HG02885 (cell line): ENCODE data around the gene SLC35D2.

ENCODE experiments used
- ATAC-seq: cut with Tn5 transposase; IDR thresholded peaks from one replicate; pipeline ENCODE4 v1.9.1; 2021; ENCODE audit warnings: mild to moderate bottlenecking; ENCODE audit not compliant: unreplicated experiment, poor library complexity

SLC35D2 gene

DNA sequence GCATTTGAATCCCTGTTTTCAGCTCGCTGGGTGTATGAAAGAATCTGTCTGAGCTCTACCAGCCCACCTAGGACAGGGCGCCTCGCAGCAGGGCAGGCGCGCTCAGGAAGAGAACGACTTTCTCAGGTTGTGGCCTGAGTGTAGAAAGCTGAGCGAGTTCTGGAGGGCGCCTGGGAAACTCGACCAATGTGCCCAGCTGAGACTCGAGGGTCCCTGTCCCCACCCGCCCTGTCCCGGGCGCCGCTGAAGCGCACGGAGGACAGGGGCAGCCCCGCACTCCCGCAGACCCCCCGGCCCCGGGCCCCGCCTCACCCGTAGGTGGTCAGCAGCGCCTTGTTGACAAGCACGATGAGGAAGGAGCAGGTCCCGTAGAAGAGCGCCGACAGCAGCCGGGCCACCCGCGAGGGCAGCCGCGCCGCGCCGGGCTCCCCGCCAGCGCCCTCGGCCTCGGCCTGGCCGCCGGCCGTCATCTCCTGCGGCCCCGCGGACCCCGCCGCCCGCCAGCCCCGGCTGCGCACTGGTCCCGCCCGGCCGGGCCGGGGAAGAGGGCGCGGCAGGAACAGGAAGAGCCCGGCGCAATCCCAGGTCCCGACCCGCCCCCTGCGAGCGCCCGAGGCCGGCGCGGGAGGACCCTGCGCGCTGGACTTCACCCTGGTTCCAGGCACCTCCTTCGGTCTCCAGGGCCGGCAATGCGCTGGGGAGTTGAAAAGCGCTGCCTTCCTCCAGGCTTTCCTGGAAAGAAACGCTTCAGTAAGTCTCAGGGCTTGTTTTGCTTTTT, at the start of gene SLC35D2:
SLC35D2 (minus strand) TSS at position 547 of the 778 bp plus-strand sequence; CDS start at position 470, 77 bp downstream.
- peak; percentile 54 for ATAC-seq

DNA sequence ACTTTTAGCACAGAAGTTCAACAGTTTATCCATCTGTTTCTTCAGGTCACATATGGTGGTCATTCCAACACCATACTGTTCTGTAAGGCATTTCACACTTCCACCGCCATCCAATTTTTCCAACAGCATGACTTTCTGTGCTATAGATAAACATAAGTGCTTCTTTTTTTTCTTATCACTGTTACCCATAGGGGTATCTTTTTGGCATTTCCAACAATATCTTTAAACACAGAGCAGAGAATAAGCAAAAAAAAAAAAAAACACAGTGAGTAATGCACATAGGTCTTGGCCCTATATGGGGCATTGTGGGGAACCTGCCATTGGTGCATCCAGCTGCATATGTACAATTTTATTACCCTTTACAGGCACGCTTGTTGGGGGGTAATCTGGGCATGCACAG, 46.9 kb upstream of the SLC35D2 start:
- no peak for ATAC-seq

DNA sequence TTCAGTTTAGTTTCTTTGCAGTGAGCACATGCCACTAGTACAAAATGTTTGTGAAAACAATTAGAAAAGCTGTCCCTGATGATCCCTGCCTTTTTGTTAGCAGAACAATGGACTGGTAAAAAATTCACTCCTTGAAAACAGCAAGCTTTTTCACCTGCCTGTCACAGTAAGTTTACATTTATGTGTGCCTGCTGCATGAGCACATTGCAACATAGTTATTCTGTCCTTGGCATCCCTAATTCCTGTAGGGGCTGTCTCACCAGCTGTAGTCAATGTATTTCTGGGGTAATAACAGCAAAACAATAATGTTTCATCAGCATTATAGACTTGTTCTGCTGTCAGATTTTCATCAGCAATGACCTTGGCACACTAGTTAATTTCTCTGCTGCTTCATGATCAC, 46.2 kb upstream of the SLC35D2 start:
- ATAC-seq, result no peak

DNA sequence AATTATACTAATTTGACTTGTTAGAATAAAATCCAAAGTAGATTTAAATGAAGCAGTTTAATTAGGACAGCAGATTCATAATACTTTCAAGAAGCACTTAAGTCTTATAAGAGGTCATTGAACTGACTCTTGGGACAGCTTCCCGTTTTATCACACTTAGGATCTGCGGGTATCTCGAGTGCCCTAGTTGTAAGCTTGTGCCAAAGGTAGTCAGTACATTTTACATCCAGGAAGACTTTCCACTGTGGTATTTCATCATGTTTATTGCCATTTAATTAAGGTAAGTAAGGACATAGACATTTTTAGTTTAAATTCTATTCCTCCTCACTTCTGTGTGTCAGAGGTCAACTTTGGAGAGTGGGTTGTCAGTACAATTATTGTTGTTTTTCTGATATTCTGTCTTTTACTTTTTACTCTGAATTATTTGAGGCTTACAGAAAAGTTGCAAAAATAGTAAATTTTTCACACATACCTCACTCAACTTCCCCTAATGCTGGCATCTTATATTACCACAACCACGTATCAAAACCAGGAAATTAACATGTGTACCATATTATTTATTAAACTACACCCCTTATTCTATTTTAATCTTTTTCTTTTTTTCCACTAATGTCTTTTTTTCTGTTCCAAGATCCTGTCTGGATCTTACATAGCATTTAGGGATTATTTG, 42.1 kb upstream of the SLC35D2 start:
- no peak for ATAC-seq

DNA sequence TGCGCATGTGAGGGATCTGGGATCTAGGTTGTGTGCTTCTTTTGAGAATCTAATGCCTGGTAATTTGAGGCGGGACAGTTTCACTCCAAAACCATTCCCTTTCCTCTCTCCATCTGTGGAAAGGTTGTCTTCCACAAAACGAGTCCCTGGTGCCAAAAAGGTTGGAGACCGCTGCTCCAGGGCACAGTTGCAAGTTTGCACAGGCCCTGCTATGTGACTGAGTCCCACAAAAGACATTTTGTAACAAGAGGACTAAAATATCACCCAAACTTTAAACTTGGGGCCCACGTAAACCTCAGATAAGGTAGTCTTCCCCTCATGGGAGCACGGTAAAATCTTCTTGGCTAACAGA, 40.5 kb upstream of the SLC35D2 start:
- ATAC-seq, result no peak

DNA sequence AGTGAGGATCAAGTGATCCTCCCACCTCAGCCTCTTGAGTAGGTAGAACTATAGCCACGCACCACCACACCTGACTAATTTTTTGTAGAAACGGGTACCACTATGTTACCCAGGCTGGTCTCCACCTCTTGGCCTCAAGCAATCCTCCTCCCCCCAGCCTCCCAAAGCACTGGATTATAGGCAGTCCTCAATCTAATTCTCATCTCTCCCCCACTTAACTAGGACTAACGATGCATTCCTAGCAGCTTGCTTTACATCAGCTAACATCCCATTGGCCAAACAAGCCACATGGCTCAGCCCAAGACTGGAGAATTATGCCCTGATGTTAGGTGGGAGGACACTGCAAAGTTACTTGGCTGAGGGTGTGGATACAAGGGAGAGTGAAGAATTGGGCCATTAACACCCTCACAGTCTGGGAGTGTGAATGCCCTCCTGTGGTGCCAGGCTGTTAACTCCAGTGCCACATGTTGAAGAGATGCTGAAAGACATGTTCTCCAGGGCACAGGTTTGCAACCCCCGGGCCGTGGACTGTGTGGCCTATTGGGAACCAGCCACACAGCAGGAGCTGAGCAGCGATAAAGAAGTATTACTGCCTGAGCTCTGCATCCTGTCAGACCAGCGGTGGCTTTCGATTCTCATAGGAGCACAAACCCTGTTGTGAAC, 39.9 kb upstream of the SLC35D2 start:
- ATAC-seq, result no peak

DNA sequence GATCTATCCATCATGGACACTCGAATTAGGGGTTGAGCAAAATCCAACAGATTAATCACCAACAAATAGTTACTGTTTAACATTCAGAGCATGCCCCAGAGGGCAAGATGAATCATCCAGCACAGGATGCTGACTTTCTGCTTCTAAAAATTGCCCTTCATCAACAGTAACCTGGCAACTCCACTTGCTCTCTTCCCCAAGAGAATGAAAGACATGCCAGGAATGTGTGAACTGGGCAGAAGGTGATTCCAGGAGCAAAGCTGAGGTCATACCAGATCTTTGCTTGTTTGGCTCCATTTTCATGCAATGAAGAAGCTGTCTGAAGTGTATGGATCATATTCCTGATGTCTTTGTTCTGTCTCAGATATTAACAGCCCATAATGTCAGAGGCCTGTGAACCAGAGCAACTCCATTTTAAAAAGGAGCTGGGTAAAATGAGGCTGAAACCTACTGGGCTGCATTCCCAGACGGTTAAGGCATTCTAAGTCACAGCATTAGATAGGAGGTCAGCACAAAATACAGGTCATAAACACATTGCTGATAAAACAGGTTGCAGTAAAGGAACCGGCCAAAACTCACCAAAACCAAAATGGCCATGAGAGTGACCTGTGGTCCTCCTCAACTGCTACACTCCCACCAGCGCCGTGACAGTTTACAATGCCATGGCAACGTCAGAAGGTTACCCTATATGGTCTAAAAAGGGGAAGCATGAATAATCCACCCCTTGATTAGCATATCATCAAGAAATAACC, 37.1 kb upstream of the SLC35D2 start:
- no peak for ATAC-seq

DNA sequence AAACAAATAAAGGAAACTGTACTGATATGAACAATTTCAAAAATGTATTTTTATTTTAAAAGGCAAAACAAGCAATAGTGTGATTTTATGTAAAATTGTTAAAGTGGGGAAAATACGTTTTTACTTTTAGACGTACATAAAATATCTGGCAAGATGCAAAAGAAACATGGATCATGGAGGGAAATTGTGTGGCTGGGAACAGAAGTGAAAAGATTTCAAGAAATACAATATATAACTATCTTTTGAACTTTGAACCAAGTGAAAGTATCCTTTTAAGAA, 36.1 kb upstream of the SLC35D2 start:
- no peak for ATAC-seq

DNA sequence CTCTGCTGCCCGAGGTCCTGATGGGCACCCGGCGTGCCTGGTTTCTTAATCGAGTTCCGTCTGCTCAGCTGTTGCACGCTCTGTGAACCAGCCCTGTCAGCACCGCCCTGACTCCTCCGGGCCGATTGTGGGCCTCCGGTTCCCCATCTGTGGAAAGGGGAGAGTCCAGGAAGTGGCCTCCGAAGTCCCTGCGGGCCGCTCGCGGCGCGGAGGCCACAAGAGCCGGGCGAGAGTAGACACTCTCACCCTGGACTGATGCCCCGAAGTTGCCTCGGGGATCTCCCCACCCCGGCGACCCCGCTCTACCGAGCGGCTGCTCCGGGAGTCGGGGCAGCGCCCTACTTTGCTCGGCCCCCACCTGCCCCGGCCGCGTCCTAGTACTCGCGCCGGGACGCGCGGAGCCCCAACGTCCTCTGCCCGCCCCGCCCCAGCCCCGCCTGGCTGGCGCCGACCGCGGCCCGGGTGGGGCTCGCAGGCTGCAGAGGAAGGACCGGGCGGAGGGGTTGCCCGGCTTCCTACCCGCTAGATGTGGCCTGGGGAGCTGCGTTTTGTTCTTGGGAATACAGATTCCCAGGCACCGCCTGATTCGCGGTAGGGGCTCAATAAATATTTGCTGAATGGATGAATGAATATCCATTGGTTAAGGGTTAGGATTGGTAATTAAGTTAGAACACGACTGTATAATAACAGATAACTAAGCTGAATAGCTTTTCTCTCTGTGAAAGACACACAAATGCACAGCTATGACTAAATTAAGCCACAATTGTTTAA, 35.6 kb upstream of the SLC35D2 start:
- peak; percentile 44 for ATAC-seq

DNA sequence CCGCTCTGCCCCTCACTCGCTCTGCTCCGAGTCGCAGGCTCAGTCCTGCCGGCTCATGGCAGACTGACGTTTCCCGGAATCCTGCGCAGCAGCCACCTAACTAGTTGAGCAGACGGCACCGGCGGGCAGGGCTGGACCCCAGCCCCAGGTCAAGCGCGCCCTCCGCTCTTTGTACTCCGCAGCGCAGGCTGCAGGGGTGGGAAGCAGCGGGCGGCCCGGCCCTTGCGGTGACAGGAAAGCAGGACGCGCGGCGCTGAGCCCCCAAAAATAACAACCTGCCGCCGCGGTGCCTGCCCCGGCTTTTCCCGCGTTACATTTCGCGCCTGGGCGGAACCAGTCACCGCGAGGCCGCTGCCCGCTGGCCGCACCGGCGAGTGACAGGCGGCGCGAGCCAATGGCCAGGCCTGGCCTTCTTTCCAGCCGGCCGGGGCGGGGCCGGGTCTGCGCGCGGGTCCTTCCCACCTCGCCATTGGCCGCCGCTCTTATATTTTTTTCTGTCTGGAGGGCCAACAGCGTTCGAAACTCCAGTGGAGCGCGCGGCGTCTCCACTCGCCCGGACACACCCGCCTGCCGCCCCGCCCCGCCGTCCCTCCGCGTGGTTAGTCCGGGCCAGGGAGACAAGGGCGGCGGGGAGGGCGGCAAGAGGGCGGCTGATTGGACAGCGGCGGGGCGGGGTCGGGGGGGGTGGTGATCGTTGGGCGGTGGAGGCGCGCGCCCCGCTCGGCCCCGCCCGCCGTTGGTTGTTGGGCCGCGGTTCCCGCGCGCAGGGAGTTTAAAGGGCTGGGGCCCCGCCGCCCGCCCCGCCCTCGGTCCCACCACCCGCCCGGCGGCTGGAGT, 34.8 kb upstream of the SLC35D2 start, which contains the start of gene ZNF367:
ZNF367 (minus strand) TSS at position 288 of the 837 bp plus-strand sequence. CDS start 338 bp downstream, outside the sequence.
- ATAC-seq, result peak; percentile 72

DNA sequence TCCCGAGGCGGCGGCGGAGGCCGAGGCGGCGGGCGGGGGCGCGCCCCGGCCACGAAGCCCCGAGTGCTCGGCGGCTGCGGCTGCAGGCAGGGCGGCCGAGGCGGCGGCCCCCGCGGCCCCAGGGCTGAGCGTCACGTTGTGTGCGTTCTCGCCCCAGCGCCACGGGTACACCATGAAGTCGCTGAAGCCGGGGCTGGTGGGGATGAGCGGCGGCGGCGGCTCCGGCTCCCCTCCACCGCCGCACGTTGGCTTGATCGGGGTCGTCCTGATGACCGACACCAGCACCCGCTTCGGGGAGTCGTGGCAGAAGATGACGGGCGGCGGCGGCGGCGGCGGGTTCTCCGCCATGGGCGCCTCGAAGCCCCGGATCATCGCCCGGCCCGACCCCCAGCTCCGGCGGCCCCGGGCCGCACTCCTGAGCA, 34.2 kb upstream of the SLC35D2 start:
- ATAC-seq, result peak; percentile 0

DNA sequence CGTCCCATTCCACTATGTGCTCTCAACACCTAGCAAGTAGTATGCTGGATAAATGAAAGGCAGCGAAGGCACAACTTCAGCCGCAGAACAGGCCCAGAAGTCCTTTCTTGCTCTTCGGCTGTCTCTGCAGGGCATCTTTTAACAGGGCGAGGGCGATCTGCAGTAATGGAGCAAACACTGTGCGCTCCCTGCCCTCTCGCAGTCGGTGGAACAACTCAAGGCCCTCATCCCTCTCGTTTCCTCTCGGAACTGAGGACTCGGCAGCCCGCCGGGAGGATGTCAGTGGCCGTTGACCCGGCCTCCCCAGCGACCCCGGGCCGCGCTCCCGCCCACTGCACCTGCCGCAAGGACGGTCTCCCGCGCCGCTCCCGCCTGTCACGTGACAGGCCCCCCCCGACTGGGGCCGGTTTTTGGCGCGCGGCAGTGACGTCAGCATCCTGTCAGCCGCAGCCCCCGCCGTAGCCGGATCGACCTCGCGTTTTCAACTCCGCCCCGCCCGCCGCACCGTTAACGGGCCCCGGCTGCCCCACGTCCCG, 33.6 kb upstream of the SLC35D2 start:
- ATAC-seq, result peak; percentile 28

DNA sequence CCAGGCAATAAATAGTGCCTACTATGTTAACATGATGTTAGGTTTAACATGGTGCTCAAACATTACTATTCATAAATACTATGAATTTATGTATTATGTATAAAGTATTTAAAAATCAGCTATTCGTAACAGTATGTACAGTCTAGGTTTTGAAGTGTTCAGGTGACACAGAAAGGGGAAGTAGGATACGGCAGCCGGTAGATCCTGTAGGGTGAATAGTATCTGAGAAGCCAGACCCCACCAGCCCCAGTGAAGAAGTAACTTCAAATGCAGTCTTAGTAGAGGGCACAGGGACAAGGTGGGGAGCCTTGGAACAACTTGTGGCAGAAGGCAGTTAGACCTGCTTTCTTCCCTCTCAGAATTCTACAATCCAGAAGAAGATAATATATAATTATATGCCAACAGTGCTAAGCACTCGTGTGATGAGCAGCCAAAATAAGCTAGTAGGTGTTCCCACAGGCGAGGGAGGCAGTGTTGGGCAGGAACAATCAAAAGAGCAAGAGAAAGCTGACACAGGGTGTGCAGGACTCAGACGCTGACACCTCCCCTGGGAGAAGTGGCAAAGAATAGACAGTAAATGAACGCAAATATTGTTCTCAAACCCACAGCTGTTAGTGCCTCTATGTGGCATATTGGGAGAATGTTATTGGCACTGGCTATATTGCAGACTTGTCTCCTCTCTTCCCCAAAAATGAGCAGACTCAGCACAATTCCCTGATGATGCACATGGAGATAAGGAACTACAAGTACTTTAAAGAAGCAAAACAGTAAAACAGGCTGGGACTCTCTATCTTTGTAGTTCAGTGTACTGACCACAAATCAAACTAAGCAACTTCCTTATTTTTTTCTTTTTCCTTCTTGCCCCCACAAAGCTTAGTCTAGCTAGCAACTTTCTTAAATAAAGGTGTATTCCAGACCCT, 30.1 kb upstream of the SLC35D2 start:
- ATAC-seq, result no peak

DNA sequence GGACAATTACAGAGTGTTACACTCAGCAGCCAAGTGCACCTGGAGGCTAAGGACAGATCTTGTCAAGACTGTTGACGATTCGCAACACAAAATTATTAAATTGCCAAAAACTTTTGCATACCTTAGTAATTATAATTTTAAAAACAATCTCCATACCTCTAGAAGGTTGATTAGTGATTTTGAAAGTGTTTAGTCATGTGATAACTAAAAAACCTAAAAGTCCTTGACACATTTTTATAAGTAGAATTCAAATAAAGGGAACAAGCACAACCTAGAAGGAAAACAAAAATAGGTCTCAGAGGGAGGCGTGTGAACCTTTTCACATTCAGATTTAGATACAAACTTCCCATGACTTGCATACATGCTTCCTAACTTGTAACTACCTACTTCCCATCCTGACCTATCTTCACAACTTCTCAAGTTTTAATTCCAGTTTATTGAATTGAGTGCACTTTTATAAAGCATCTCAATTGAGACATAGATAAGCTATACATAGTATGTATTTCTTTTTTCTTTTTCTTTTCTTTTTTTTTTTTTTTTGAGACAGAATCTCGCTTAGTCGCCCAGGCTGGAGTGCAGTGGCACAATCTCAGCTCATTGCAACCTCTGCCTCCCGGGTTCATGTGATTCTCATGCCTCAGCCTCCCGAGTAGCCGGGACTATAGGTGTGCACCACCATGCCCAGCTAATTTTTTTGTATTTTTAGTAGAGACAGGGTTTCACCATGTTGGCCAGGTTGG, 28.8 kb upstream of the SLC35D2 start:
- ATAC-seq, result no peak

DNA sequence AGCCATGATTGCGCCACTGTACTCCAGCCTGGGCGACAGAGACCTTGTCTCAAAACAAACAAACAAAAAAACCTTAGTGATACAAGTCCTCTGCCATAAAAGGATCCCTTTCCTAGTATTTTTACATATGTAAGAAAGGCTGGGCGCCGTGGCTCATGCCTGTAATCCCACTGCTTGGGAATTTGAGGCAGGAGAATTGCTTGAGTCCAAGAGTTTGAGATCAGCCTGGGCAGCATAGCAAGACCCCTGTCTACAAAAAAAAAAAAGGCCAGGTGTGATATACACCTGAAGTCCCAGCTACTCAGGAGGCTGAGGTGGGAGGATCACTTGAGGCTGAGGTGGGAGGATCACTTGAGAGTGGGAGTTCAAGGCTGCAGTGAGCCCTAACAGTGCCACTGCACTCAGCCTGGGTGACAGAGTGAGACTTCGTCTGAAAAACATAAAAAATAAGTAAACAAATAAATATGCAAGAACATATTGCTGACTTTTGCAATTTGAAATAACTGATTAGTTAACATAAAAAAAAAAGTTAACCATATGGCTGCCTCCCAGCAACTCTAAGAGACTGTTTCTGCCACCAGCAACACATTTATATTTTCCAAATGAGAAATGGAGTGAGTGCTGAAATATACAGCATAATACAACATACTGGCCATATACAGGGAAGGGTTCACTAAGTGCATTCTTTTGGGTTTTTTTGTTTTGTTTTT, 27.8 kb upstream of the SLC35D2 start:
- ATAC-seq, result no peak

DNA sequence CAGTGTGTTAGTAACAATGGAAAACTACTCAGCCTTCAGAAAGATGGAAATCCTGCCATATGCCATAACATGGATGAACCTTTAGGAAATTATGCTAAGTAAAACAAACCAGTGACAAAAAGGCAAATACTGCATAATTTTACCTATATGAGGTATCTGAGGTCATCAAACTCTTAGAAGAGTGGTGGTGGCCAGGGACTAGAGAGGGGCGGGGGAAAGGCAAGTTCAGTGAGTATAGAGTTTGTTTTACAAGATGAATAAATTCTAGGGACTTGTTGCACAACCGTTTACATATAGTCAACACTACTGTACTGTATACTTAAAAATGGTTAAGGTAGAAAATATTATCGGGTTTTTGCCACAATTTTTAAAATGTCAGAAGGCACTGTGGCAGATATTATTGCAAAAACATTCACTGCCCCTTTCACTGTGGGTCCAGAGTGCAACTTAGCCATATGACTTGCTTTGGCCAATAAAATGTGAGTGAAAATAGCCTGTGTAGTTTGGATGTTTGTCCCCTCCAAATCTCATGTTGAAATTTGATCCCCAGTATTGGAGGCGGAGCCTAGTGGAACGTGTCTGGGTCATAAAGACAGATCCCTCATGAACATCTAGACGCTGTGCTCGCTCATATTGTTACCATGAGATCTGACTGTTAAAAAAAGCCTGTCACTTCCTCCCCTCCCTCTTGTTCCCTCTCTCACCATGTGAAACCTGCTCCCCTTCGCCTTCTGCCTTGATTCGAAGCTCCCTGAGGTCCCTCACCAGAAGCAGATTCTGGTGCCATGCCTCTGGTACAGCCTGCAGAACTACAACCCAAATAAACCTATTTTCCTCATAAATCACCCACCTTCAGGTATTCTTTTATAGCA, 25.1 kb upstream of the SLC35D2 start:
- no peak for ATAC-seq
